ENCODE results near the gene OBSCN. TPM values are rescaled to one million over a fixed set of nuclear protein-coding genes. Genes with fewer than 3 reads are reported as not detected.

Gene OBSCN
- total and polyA plus RNA-seq, 2 of the 4 experiments (the other 2 are of a cell fraction) = 4.1 to 9.5 TPM

DNA sequence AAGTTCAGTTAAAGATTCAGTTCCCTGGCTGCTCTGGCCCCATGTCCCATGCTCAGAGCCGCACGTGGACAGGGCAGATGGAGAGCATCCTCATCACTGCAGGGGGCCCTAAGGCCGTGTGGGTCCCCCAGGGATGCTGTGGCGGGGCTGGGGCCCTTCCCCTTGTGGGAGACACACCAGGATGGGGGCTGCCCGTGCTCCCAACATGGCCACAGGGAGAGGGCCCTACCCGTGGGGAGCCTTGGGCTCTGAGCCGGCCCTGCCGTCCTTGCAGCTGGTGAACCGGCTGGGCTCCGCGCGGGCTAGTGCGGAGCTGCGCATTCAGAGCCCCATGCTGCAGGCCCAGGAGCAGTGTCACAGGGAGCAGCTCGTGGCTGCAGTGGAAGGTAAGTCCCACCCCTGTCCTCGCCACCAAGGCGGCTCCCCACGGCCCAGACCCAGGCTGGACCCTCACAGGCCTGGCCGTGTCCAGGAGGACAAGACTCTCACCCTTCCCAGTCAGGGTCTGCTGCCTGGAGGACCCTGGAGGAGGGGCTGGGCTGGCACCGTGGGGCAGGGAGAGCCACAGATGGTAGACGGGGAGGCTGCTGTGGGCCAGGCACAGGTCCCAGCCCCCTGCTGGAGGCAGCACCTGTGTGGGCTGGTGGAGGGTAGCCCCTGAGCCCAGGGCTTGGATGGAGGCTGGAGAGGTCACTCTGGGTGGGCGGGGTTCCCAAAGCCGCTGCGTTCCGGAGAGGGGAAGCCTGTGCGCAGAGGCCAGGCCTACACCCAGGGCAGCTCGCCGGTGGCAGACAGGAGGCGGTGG, 145.0 kb downstream of the OBSCN start:
- WGBS, 2 experiments (ENCODE audit: extremely low coverage in 2 of 2, insufficient read length in 1 of 2) = 94% methylated on average over 13 of the region's 29 CpGs; no CpG with 5 or more reads in 1 of the 2 experiments
- Histone ChIP-seq H3K79me1 (ENCODE audit: low read depth in 1 of 2, low read length in 2 of 2) (no peaks in the 10 kb centered on the region), H2BK20ac (ENCODE audit: low read depth, low read length) (no peak overlapping the region), H3K14ac (replicated peaks; ENCODE audit: low read depth, low read length) (no peak overlapping the region), H3K23ac (ENCODE audit: low read depth, low read length) (no peak overlapping the region), H3K4me3 (ENCODE audit: insufficient read depth, low read depth, low read length) (no peak overlapping the region), H3K9me3 (ENCODE audit: control insufficient read depth, insufficient read depth, low read length) (no peaks in the 10 kb centered on the region), H3K9me1 (ENCODE audit: insufficient read depth, low read length) (no peaks in the 10 kb centered on the region), H2BK120ac (ENCODE audit: low read depth, low read length) (no peak overlapping the region), H2BK5ac (ENCODE audit: low read depth, low read length, poor library complexity, severe bottlenecking) (no peak overlapping the region), H4K8ac (ENCODE audit: low read depth in 2 of 2, low read length in 2 of 2) (no peak overlapping the region), H3K4me1 (ENCODE audit: control insufficient read depth, insufficient read depth, low read length) (no peaks in the 10 kb centered on the region), H4K5ac (ENCODE audit: low read depth, low read length) (no peak overlapping the region), H2AK9ac (replicated peaks; ENCODE audit: low read depth, low read length, poor library complexity) (no peak overlapping the region), H4K20me1 (ENCODE audit: insufficient read depth, low read length) (no peaks in the 10 kb centered on the region), H3K27ac (ENCODE audit: insufficient read depth, low read length) (no peak overlapping the region), H2AFZ (replicated peaks; ENCODE audit: low read length, poor library complexity) (no peak overlapping the region), H2AK5ac (ENCODE audit: low read depth, low read length) (no peak overlapping the region), H3K4ac (ENCODE audit: low read depth, low read length) (no peak overlapping the region), H2BK15ac (ENCODE audit: low read depth, low read length) (no peak overlapping the region), H3K4me2 (ENCODE audit: low read depth, low read length) (no peak overlapping the region), H4K91ac (ENCODE audit: insufficient read depth, low read depth, low read length) (no peak overlapping the region), H3K56ac (ENCODE audit: extremely low read depth, insufficient read depth, low read length) (no peak overlapping the region), H3K18ac (ENCODE audit: low read depth, low read length) (no peak overlapping the region), H3K27me3 (ENCODE audit: control insufficient read depth, insufficient read depth, low read length) (no peaks in the 10 kb centered on the region; the same call in 1 of the 2 replicates), H3K9ac (ENCODE audit: low read depth, low read length) (no peak overlapping the region), H3K36me3 (ENCODE audit: control insufficient read depth, insufficient read depth, low read length) (no peaks in the 10 kb centered on the region)
- intact Hi-C loops (cut with micrococcal nuclease) (no loop called here), in situ Hi-C loops (cut with MboI; ENCODE audit: low sequenced_read_pairs) (no loop called here), dilution Hi-C loops (cut with HindIII; ENCODE audit: low sequenced_read_pairs, unreplicated experiment) (no loop called here)
- BruUV-seq (replicated peaks) = no TSS peak
- POLR2A ChIA-PET (ENCODE audit: unreplicated experiment) = no interaction called here
- TF ChIP-seq, protein P1, sequence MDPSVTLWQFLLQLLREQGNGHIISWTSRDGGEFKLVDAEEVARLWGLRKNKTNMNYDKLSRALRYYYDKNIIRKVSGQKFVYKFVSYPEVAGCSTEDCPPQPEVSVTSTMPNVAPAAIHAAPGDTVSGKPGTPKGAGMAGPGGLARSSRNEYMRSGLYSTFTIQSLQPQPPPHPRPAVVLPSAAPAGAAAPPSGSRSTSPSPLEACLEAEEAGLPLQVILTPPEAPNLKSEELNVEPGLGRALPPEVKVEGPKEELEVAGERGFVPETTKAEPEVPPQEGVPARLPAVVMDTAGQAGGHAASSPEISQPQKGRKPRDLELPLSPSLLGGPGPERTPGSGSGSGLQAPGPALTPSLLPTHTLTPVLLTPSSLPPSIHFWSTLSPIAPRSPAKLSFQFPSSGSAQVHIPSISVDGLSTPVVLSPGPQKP (IDR thresholded peaks at IDR 0.05; ENCODE audit: borderline replicate concordance, low read depth, low read length) = no peak
- TF ChIP-seq BHLHE40 (IDR thresholded peaks at IDR 0.05; ENCODE audit: low read depth, low read length) (no peak), RCOR1 (IDR thresholded peaks at IDR 0.05; ENCODE audit: insufficient replicate concordance, low read length) (no peak), MXI1 (IDR thresholded peaks at IDR 0.05; ENCODE audit: borderline replicate concordance, low read depth, low read length) (no peak), RFX5 (IDR thresholded peaks at IDR 0.05; ENCODE audit: low read depth, low read length) (no peak), CEBPB (IDR thresholded peaks at IDR 0.05; ENCODE audit: low read depth, low read length) (no peak), RAD21 (IDR thresholded peaks at IDR 0.05; ENCODE audit: low read length) (no peak), FOS (IDR thresholded peaks at IDR 0.05; ENCODE audit: low read depth, low read length) (no peak), CHD1 (IDR thresholded peaks at IDR 0.05; ENCODE audit: low read depth, low read length) (no peak), MAFK (IDR thresholded peaks at IDR 0.05; ENCODE audit: low read depth, low read length) (no peak), SMC3 (IDR thresholded peaks at IDR 0.05; ENCODE audit: low read depth, low read length) (no peak)
- TF ChIP-seq, protein P2, sequence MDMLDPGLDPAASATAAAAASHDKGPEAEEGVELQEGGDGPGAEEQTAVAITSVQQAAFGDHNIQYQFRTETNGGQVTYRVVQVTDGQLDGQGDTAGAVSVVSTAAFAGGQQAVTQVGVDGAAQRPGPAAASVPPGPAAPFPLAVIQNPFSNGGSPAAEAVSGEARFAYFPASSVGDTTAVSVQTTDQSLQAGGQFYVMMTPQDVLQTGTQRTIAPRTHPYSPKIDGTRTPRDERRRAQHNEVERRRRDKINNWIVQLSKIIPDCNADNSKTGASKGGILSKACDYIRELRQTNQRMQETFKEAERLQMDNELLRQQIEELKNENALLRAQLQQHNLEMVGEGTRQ (IDR thresholded peaks at IDR 0.05; ENCODE audit: low read depth, low read length) = no peak
- DNase-seq (no peak), ATAC-seq (ENCODE audit: low read depth) (no peak)
- CTCF ChIA-PET = no interaction called here
